B cell (primary cell): ENCODE data around the gene PIGH.

Experiments
- EZH2 ChIP-seq: IDR thresholded peaks from 2 replicates; pipeline ENCODE4 v1.6.1; 2012; ENCODE audit warnings: borderline replicate concordance, low read depth, mild to moderate bottlenecking, moderate library complexity, low read length; ENCODE audit not compliant: insufficient read depth, poor library complexity, severe bottlenecking
- TF ChIP-seq, protein P1 (sequence below): fragments of 200-600 bp; IDR thresholded peaks from one replicate; pipeline ENCODE4 v1.8.0; 2022; ENCODE audit warnings: antibody characterized with exemption, mild to moderate bottlenecking

- TF ChIP-seq, protein P1, sequence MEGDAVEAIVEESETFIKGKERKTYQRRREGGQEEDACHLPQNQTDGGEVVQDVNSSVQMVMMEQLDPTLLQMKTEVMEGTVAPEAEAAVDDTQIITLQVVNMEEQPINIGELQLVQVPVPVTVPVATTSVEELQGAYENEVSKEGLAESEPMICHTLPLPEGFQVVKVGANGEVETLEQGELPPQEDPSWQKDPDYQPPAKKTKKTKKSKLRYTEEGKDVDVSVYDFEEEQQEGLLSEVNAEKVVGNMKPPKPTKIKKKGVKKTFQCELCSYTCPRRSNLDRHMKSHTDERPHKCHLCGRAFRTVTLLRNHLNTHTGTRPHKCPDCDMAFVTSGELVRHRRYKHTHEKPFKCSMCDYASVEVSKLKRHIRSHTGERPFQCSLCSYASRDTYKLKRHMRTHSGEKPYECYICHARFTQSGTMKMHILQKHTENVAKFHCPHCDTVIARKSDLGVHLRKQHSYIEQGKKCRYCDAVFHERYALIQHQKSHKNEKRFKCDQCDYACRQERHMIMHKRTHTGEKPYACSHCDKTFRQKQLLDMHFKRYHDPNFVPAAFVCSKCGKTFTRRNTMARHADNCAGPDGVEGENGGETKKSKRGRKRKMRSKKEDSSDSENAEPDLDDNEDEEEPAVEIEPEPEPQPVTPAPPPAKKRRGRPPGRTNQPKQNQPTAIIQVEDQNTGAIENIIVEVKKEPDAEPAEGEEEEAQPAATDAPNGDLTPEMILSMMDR = no peak
- TF ChIP-seq EZH2 = no peak
Measured at GRCh38 chr14:67549734-67550133, 50.3 kb downstream of the PIGH start.
